ENCODE results near the gene RGS14.
"Not testable (repeated sequence)": the region's sequence is repeated elsewhere in the genome, so short reads cannot be mapped to it uniquely, and the experiment has no call there.

The RGS14 gene

DNA sequence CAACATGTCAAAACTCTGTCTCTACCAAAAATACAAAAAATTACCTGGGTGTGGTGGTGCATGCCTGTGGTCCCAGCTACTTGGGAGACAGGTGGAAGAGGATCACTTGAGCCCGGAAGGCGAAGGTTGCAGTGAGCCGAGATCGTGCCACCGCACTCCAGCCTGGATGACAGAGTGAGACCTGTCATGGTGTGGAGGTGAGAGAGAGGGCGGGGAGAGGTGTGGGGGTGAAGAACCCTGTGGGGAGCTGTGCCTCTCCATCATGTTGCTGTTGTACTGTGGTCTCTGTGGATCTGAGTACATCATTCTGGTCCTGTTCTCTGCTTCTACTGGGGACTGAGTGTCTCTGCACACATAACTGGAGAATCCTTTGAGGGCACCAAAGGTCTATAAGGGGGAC is 15.2 kb downstream of the RGS14 start:
- H3K36me3 ChIP-seq (ENCODE audit: control insufficient read depth, insufficient read depth, low read length) = peaks cover 3% of the 10 kb centered on the region
- H3K9ac ChIP-seq (ENCODE audit: low read length) = no peak overlapping the region
- H3K4me3 ChIP-seq (ENCODE audit: low read length) = no peak overlapping the region
- peaks cover 3% of the 10 kb centered on the region for H3K4me1 ChIP-seq (ENCODE audit: control insufficient read depth, insufficient read depth, low read length)
- H3K27me3 ChIP-seq (ENCODE audit: control insufficient read depth, insufficient read depth, low read length) = no peaks in the 10 kb centered on the region
- no peak overlapping the region for H3K27ac ChIP-seq (ENCODE audit: low read depth, low read length)

DNA sequence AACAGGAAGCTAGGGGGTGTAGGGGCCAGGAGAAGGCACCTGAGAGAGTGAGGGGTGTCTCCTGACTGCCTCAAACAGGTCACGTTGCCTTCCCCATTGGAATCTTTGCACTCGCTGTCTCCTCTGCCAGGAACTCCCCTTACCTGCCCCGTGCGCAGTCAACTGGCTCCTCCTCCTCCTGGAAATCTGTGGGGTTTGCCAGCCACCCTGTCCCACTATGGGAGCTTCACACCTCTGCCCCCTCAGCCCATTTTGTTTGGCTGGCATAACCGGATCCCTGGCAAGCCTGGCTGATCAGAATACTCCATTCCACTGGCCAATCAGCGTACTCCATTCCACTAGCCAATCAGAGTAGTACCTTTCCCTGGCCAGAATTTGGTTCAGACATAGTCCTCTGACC is 16.1 kb downstream of the RGS14 start:
- peaks cover 3% of the 10 kb centered on the region for H3K4me1 ChIP-seq (ENCODE audit: control insufficient read depth, insufficient read depth, low read length)
- H3K27me3 ChIP-seq (ENCODE audit: control insufficient read depth, insufficient read depth, low read length) = no peaks in the 10 kb centered on the region
- H3K36me3 ChIP-seq (ENCODE audit: control insufficient read depth, insufficient read depth, low read length) = no peaks in the 10 kb centered on the region
- no peak overlapping the region for H3K27ac ChIP-seq (ENCODE audit: low read depth, low read length)
- no peak overlapping the region for H3K4me3 ChIP-seq (ENCODE audit: low read length)
- H3K9ac ChIP-seq (ENCODE audit: low read length) = no peak overlapping the region

DNA sequence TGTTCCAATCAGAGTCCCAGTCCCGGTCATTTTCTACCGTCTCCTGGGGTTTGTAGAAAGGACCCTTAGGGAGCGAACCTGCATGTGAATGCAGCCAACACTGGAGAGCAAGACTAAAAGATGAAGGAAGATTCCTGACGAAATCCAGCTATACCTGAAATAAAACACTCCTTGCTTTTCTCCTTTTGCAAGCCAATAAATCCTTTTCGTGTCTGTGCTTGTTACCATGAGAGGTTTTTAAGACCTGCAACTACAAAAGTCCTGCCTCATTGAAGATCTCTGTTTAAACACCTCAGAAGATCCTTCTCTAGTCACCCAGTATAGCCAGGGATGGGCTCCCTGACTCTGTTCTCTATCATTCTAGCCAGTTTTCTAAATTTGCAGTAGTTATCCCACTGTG is 16.5 kb downstream of the RGS14 start:
- H3K27ac ChIP-seq (ENCODE audit: low read depth, low read length) = no peak overlapping the region
- no peaks in the 10 kb centered on the region for H3K36me3 ChIP-seq (ENCODE audit: control insufficient read depth, insufficient read depth, low read length)
- no peaks in the 10 kb centered on the region for H3K27me3 ChIP-seq (ENCODE audit: control insufficient read depth, insufficient read depth, low read length)
- H3K9ac ChIP-seq (ENCODE audit: low read length) = no peak overlapping the region
- no peak overlapping the region for H3K4me3 ChIP-seq (ENCODE audit: low read length)
- H3K4me1 ChIP-seq (ENCODE audit: control insufficient read depth, insufficient read depth, low read length) = peaks cover 3% of the 10 kb centered on the region

DNA sequence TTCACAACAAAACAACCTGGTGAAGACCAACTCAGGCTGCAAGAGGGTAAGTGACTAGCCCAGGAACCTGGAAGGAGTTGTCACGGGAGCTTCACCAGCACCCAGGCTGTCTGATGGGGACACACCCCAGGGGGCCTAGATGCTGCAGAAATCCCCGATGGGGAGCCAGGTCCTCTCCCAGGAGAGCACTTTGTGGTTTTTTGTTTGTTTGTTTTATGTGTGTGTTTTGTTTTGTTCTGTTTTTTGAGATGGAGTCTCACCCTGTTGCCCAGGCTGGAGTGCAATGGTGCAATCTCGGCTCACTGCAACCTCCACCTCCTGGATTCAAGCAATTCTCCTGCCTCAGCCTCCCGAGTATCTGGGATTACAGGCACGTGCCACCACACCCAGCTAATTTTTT is 17.8 kb downstream of the RGS14 start:
- not testable (repeated sequence) for H3K9ac ChIP-seq (ENCODE audit: low read length); H3K4me3 ChIP-seq (ENCODE audit: low read length); H3K27me3 ChIP-seq (ENCODE audit: control insufficient read depth, insufficient read depth, low read length); H3K27ac ChIP-seq (ENCODE audit: low read depth, low read length); H3K4me1 ChIP-seq (ENCODE audit: control insufficient read depth, insufficient read depth, low read length); H3K36me3 ChIP-seq (ENCODE audit: control insufficient read depth, insufficient read depth, low read length)

DNA sequence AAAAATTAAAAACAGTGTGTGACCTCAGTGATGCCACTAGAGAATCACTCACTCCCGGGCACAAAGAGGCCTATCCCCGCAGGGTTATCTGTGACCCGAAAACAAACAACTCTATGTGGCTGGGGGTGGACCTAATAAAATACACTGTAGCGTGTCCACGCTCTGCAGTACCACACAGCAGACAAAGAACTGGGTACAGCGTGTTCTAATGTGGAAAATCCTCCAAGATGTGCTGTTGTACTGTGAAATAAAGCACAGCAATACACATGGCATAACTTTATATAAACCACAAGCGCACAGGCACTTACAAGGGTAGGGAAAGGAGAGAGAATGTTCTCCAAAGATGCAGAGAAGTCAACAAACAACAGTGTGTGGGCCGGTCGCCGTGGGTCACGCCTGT is 18.4 kb downstream of the RGS14 start:
- no peaks in the 10 kb centered on the region for H3K36me3 ChIP-seq (ENCODE audit: control insufficient read depth, insufficient read depth, low read length)
- H3K9ac ChIP-seq (ENCODE audit: low read length) = no peak overlapping the region
- no peaks in the 10 kb centered on the region for H3K27me3 ChIP-seq (ENCODE audit: control insufficient read depth, insufficient read depth, low read length)
- no peak overlapping the region for H3K27ac ChIP-seq (ENCODE audit: low read depth, low read length)
- H3K4me1 ChIP-seq (ENCODE audit: control insufficient read depth, insufficient read depth, low read length) = peaks cover 3% of the 10 kb centered on the region
- H3K4me3 ChIP-seq (ENCODE audit: low read length) = no peak overlapping the region

DNA sequence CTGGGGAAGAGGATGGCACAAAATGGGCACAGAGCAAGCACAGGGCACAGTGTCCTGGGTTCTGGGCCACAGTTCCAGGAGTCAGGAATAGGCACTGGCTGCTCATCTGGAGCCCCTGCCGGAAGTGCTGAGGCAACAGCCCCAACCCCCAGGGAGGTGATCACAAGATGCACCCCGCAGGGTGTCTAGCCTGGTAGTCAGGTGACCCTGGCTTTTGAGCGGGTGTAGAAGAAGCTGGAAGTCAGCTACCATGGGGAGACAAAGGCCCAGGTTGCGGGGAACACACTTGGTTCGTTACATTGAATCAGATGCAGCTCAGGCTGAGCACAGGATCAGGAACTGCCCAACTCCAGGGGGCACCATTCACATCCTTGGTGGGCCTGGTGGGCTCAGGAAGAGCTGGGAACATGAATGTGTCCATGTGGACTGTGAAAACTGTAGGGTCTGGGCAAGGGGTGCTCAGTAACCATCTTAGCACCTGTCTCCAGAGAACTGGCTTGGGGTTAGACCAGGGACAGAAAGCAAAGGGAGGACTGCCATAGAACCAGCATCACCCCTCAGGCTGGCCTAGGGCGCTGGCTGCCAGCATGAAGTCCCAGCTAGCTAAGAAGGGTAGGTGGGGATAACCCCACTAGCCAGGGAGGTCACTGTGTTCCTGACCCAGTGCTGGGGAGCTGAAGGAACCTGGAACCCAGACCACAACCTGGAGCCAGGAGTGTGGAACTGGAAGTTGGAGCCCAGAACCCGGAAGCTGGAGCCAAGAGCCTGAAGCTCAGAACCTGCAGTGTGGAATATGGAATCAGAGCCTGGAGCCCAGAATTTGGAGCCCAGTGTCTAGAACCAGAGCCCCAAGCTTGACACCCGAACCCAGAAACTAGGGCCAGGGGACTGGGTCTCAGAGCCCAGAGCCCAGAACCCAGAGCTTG is 20.4 kb downstream of the RGS14 start:
- no peaks in the 10 kb centered on the region for H3K4me1 ChIP-seq (ENCODE audit: control insufficient read depth, insufficient read depth, low read length)
- no peak overlapping the region for H3K4me3 ChIP-seq (ENCODE audit: low read length)
- no peak overlapping the region for H3K27ac ChIP-seq (ENCODE audit: low read depth, low read length)
- H3K27me3 ChIP-seq (ENCODE audit: control insufficient read depth, insufficient read depth, low read length) = no peaks in the 10 kb centered on the region
- no peaks in the 10 kb centered on the region for H3K36me3 ChIP-seq (ENCODE audit: control insufficient read depth, insufficient read depth, low read length)
- H3K9ac ChIP-seq (ENCODE audit: low read length) = no peak overlapping the region

DNA sequence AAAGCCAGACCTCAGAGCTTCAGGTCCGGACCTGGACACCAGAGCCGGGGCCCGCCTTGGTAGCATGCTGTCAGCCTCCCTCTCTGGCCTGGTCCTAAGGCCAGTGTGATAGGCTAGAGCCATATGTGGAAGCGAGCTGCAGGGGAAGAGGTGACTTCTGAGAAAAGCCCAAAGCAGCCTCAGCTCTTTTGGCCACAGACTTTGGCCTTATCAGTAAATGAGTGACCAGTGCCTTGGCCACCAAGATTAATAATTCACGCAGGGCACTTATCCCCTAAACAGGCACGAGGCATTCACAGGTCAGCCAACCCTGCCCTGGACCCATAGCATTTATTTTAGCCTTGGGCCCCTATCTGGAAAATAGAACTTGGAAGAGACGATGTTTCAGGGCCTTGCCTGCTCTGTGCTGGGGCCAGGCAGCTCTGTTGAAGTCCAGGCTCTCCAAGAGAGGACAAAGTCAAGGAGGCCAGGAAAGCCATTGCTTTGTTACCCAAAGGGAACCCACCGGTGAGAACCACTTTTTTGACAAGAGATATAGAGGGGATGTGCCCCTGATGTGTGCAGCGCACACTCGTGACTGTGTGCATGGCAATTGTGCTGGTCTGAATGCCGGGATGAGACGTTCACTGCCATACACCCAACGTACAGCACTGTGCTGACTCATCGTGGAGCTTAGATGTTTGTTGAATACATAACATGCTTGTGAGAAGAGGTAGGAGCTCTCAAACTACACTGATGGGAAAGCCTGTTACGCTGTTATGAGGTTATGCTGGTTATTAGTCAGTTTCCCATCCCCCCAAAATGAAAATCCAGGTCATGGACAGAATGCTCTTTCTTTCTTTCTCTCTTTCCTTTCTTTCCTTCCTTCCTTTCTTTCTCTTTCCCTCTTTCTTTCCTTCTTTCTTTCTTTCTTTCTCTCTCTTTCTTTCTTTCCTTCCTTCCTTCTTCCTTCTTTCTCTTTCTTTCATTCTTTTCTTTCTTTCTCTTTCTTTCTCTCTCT is 21.5 kb downstream of the RGS14 start:
- Histone ChIP-seq H3K27me3 (ENCODE audit: control insufficient read depth, insufficient read depth, low read length) (no peaks in the 10 kb centered on the region), H3K36me3 (ENCODE audit: control insufficient read depth, insufficient read depth, low read length) (no peaks in the 10 kb centered on the region), H3K9ac (ENCODE audit: low read length) (no peak overlapping the region), H3K27ac (ENCODE audit: low read depth, low read length) (no peak overlapping the region), H3K4me1 (ENCODE audit: control insufficient read depth, insufficient read depth, low read length) (no peaks in the 10 kb centered on the region), H3K4me3 (ENCODE audit: low read length) (no peak overlapping the region)

DNA sequence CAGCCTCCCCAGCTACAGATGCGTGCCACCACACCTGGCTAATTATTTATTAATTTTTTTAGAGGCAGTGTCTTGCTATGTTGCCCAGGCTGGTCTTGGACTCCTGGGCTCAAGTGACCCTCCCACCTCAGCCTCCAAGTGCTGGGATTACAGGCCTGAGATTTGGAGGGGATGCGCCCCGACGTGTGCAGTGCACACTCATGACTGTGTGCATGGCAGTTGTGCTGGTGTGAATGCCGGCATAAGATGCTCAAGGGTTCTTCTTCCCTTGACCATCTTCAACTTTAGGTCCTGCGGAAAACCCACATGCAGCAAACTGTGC is 23.0 kb downstream of the RGS14 start:
- H3K36me3 ChIP-seq (ENCODE audit: control insufficient read depth, insufficient read depth, low read length) = no peaks in the 10 kb centered on the region
- no peak overlapping the region for H3K27ac ChIP-seq (ENCODE audit: low read depth, low read length)
- H3K4me3 ChIP-seq (ENCODE audit: low read length) = no peak overlapping the region
- H3K27me3 ChIP-seq (ENCODE audit: control insufficient read depth, insufficient read depth, low read length) = no peaks in the 10 kb centered on the region
- H3K4me1 ChIP-seq (ENCODE audit: control insufficient read depth, insufficient read depth, low read length) = no peaks in the 10 kb centered on the region
- H3K9ac ChIP-seq (ENCODE audit: low read length) = no peak overlapping the region

DNA sequence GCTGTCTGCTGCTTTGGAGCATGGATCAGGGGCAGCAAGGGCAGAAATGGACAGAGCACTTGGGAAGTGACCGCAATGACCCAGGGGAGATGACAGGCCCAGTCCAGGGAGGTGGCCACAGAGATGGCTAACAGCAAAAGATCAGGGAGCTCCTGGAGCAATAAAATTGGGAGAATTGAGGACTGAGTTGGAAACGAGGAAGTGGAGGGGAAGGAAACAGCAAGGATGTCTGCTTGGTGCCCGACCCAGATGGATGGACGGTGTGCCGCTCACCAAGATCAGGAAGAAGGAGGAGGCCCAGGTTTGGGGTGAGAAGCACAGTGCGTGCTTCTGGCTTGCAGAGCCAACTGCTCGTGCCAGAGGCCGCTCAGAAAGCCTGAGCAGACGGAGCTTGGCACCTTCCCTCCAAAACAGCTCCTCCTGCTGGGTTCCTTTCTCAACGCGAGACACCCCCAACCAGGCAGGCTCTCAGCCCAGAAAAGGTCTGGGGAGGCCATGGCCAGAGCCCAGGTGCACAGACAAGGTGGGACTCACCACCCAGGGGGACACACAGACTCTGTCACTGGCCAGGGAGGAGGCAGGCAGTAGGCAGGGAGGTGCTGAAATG is 24.8 kb downstream of the RGS14 start:
- H3K4me3 ChIP-seq (ENCODE audit: low read length) = no peak overlapping the region
- no peaks in the 10 kb centered on the region for H3K4me1 ChIP-seq (ENCODE audit: control insufficient read depth, insufficient read depth, low read length)
- no peak overlapping the region for H3K27ac ChIP-seq (ENCODE audit: low read depth, low read length)
- H3K9ac ChIP-seq (ENCODE audit: low read length) = no peak overlapping the region
- no peaks in the 10 kb centered on the region for H3K36me3 ChIP-seq (ENCODE audit: control insufficient read depth, insufficient read depth, low read length)
- no peaks in the 10 kb centered on the region for H3K27me3 ChIP-seq (ENCODE audit: control insufficient read depth, insufficient read depth, low read length)

DNA sequence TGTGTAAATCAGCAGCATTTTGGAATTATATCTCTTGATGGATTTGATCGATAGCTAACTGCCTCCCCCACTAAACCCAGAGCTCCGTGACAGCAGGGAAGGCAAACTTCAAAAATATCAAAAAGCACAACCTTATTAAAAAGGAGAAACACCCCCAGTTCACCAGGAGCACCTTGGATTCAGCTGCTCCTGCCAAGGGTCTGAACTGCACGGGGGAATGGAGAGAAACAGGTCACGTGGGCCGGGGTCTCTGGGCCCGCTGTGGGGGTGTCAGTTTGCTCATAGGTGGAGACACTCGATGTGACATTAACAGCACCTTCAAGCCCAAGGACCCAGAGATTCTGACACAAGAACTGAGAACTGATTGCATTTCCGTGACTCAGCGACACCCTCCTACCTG is 25.5 kb downstream of the RGS14 start:
- no peaks in the 10 kb centered on the region for H3K36me3 ChIP-seq (ENCODE audit: control insufficient read depth, insufficient read depth, low read length)
- H3K27me3 ChIP-seq (ENCODE audit: control insufficient read depth, insufficient read depth, low read length) = no peaks in the 10 kb centered on the region
- H3K9ac ChIP-seq (ENCODE audit: low read length) = no peak overlapping the region
- H3K4me1 ChIP-seq (ENCODE audit: control insufficient read depth, insufficient read depth, low read length) = no peaks in the 10 kb centered on the region
- no peak overlapping the region for H3K4me3 ChIP-seq (ENCODE audit: low read length)
- no peak overlapping the region for H3K27ac ChIP-seq (ENCODE audit: low read depth, low read length)

DNA sequence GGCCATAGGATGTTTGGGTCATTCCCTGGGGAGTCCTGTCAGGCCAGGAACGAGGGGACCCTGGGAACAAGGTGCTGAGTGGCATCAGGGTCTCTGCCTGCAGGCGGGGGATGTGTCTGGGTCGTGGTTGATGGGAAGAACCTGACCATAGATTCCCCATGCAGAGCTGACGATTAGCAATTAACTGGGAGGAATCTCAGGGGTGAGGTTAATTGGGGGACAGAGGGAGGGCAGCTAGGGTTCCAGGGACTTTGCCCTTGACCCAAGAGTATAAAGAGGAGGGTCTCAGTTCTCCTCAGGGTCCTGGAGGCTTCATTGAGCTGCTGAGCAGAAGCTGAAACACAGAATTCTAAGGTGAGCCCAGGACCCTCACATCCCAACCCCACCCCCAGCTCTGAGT is 26.4 kb downstream of the RGS14 start, which contains the start of gene SLC34A1:
Gene SLC34A1 (plus strand): TSS at position 301 of the 400 bp plus-strand sequence. CDS start 1,308 bp downstream, outside the sequence.
- Histone ChIP-seq H3K36me3 (ENCODE audit: control insufficient read depth, insufficient read depth, low read length) (no peaks in the 10 kb centered on the region), H3K9ac (ENCODE audit: low read length) (no peak within 1 kb of the TSS), H3K4me3 (ENCODE audit: low read length) (no peak within 1 kb of the TSS), H3K27me3 (ENCODE audit: control insufficient read depth, insufficient read depth, low read length) (no peaks in the 10 kb centered on the region), H3K4me1 (ENCODE audit: control insufficient read depth, insufficient read depth, low read length) (no peaks in the 10 kb centered on the region), H3K27ac (ENCODE audit: low read depth, low read length) (no peak within 1 kb of the TSS)

DNA sequence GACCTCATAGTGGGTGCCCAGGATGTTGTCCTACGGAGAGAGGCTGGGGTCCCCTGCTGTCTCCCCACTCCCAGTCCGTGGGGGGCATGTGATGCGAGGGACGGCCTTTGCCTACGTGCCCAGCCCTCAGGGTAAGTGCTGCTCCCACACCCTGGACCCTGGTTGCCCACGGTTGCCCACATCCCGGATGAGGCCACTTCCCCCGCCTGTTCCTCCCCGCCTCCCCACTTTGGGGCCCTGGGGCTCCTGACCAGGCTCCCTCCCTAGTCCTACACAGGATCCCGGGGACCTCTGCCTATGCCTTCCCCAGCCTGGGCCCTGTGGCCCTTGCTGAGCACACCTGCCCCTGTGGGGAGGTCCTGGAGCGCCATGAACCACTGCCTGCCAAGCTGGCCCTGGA is 28.0 kb downstream of the RGS14 start:
- no peak overlapping the region for H3K27ac ChIP-seq (ENCODE audit: low read depth, low read length)
- no peaks in the 10 kb centered on the region for H3K36me3 ChIP-seq (ENCODE audit: control insufficient read depth, insufficient read depth, low read length)
- H3K4me1 ChIP-seq (ENCODE audit: control insufficient read depth, insufficient read depth, low read length) = no peaks in the 10 kb centered on the region
- H3K9ac ChIP-seq (ENCODE audit: low read length) = no peak overlapping the region
- H3K4me3 ChIP-seq (ENCODE audit: low read length) = no peak overlapping the region
- H3K27me3 ChIP-seq (ENCODE audit: control insufficient read depth, insufficient read depth, low read length) = no peaks in the 10 kb centered on the region
